ENCODE measurements around the gene HAUS5.

Gene HAUS5

DNA sequence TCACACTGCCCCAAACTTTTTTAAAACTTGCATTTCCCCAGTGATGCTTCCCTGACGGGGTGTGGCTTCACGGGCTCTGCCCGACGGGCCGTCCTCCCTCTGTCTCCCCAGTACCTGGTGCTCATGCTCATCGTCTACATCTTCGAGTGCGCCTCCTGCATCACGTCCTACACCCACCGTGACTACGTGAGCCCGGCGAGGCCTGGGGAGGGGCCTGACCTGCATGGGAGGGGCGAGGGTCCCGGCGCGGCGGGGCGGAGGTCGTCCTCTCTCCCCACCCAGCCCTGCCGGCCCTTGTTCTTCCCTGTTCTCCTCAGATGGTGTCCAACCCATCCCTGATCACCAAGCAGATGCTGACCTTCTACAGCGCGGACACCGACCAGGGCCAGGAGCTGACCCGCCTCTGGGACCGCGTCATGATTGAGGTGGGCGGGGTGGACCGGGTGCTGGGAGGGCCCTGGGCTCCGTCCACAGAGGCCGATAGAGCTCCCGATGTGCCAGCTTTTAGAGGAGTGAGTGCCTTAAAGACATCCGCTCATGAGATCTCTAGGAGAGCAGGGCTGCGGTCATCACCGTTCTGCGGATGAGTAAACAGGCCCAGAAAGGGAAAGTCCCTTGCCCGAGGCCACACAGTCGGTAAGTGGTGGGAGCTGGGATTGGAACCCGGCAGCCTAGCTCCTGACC lies 60.7 kb downstream of the HAUS5 start:
- TF ChIP-seq, protein P1, sequence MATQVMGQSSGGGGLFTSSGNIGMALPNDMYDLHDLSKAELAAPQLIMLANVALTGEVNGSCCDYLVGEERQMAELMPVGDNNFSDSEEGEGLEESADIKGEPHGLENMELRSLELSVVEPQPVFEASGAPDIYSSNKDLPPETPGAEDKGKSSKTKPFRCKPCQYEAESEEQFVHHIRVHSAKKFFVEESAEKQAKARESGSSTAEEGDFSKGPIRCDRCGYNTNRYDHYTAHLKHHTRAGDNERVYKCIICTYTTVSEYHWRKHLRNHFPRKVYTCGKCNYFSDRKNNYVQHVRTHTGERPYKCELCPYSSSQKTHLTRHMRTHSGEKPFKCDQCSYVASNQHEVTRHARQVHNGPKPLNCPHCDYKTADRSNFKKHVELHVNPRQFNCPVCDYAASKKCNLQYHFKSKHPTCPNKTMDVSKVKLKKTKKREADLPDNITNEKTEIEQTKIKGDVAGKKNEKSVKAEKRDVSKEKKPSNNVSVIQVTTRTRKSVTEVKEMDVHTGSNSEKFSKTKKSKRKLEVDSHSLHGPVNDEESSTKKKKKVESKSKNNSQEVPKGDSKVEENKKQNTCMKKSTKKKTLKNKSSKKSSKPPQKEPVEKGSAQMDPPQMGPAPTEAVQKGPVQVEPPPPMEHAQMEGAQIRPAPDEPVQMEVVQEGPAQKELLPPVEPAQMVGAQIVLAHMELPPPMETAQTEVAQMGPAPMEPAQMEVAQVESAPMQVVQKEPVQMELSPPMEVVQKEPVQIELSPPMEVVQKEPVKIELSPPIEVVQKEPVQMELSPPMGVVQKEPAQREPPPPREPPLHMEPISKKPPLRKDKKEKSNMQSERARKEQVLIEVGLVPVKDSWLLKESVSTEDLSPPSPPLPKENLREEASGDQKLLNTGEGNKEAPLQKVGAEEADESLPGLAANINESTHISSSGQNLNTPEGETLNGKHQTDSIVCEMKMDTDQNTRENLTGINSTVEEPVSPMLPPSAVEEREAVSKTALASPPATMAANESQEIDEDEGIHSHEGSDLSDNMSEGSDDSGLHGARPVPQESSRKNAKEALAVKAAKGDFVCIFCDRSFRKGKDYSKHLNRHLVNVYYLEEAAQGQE (IDR thresholded peaks at IDR 0.05; ENCODE audit: low read depth) = no peak
- TF ChIP-seq MAX (IDR thresholded peaks at IDR 0.05) (no peak), ZBTB7A (IDR thresholded peaks at IDR 0.05; ENCODE audit: low read depth) (peak; percentile 57; the same call in 1 of the 2 replicates)

Data from Ishikawa (cell line).